GM19023 (cell line): Measurements from ENCODE around the gene FRMD8.

Experiments used
- ATAC-seq: cut with Tn5 transposase; IDR thresholded peaks from one replicate; pipeline ENCODE4 v1.9.1; 2021; ENCODE audit warnings: mild to moderate bottlenecking, moderate library complexity; ENCODE audit not compliant: unreplicated experiment

FRMD8 gene

GRCh38 chr11:65392186-65392829 is 5.9 kb downstream of the FRMD8 start:
- no peak for ATAC-seq

- no peak for ATAC-seq
Observed at GRCh38 chr11:65392899-65393298, 6.5 kb downstream of the FRMD8 start.

GRCh38 chr11:65393513-65394079 is 7.2 kb downstream of the FRMD8 start:
- no peak for ATAC-seq

- ATAC-seq: no peak
Observed at GRCh38 chr11:65394125-65394536, 7.7 kb downstream of the FRMD8 start.

GRCh38 chr11:65395961-65396530 is 9.6 kb downstream of the FRMD8 start:
- no peak for ATAC-seq

GRCh38 chr11:65396769-65397745 is 10.6 kb downstream of the FRMD8 start:
- no peak for ATAC-seq

GRCh38 chr11:65398362-65398910 is 12.0 kb downstream of the FRMD8 start:
- ATAC-seq: no peak

- no peak for ATAC-seq
Observed at GRCh38 chr11:65399249-65399648, 12.8 kb downstream of the FRMD8 start.

GRCh38 chr11:65399845-65400244 is 13.4 kb downstream of the FRMD8 start:
- ATAC-seq: no peak

GRCh38 chr11:65400307-65401072 is 14.1 kb downstream of the FRMD8 start:
- no peak for ATAC-seq

GRCh38 chr11:65401073-65401802 is 14.8 kb downstream of the FRMD8 start:
- no peak for ATAC-seq

GRCh38 chr11:65401803-65402248 is 15.4 kb downstream of the FRMD8 start:
- no peak for ATAC-seq

- ATAC-seq: no peak
Observed at GRCh38 chr11:65402790-65403189, 16.4 kb downstream of the FRMD8 start.

GRCh38 chr11:65403607-65404121 is 17.2 kb downstream of the FRMD8 start:
- no peak for ATAC-seq

- ATAC-seq: no peak
Observed at GRCh38 chr11:65404210-65404609, 17.8 kb downstream of the FRMD8 start.

GRCh38 chr11:65404638-65405339 is 18.4 kb downstream of the FRMD8 start:
- no peak for ATAC-seq

- no peak for ATAC-seq
Observed at GRCh38 chr11:65410936-65411680, 24.7 kb downstream of the FRMD8 start.

GRCh38 chr11:65411681-65412070 is 25.2 kb downstream of the FRMD8 start:
- ATAC-seq: no peak
